Thymus (tissue), 11 donors: ENCODE data around the gene NDUFS4. TPM values are rescaled to one million over a fixed set of nuclear protein-coding genes. Genes with fewer than 3 reads are reported as not detected.
"Not testable (repeated sequence)": the region's sequence is repeated elsewhere in the genome, so short reads cannot be mapped to it uniquely, and the experiment has no call there.

Source experiments
- DNase-seq, 9 donors: peaks; one replicate each; pipeline ENCODE4 v3.0.0-alpha.2; 2013; ENCODE audit warnings: low spot score in 9 of 9, low read depth in 6 of 9, missing footprints in 1 of 9
- H3K27ac ChIP-seq, 2 donors: one replicate each; pipeline ENCODE4 v1.5.1; 2013; ENCODE audit warnings: control low read depth in 1 of 2, low read depth in 1 of 2, low read length in 1 of 2, mild to moderate bottlenecking in 1 of 2, moderate library complexity in 1 of 2
- H3K27me3 ChIP-seq, 2 donors: one replicate each; pipeline ENCODE4 v1.5.1; 2013; ENCODE audit warnings: low read length in 1 of 2; ENCODE audit not compliant: control insufficient read depth in 2 of 2, insufficient read depth in 1 of 2
- H3K36me3 ChIP-seq, 2 donors: one replicate each; pipeline ENCODE4 v1.5.1; 2013; ENCODE audit warnings: low read length in 1 of 2, mild to moderate bottlenecking in 1 of 2, moderate library complexity in 1 of 2; ENCODE audit not compliant: control insufficient read depth in 2 of 2, insufficient read depth in 2 of 2
- H3K4me1 ChIP-seq, 2 donors: one replicate each; pipeline ENCODE4 v1.5.1; 2013; ENCODE audit warnings: low read length in 2 of 2; ENCODE audit not compliant: control insufficient read depth in 2 of 2, insufficient read depth in 2 of 2
- H3K4me3 ChIP-seq, 2 donors: one replicate each; pipeline ENCODE4 v1.5.1; 2013; ENCODE audit warnings: low read length in 2 of 2, control low read depth in 1 of 2, mild to moderate bottlenecking in 1 of 2
- H3K9me3 ChIP-seq, 2 donors: one replicate each; pipeline ENCODE4 v1.5.1; 2013; ENCODE audit warnings: low read length in 1 of 2, mild to moderate bottlenecking in 1 of 2; ENCODE audit not compliant: control insufficient read depth in 2 of 2, insufficient read depth in 1 of 2
- WGBS: extraction: QIAGEN DNeasy Blood & Tissue Kit; methylation state at CpG from one replicate; pipeline ENCODE4 v1.1.7; 2013; 5-methylcytosine and 5-hydroxymethylcytosine counted together
- polyA plus RNA-seq: library from polyadenylated mRNA; stranded (reverse); fragments of 200-250 nt; gene quantifications from one replicate; pipeline ENCODE4 v1.2.3, GENCODE V29; 2013
- total RNA-seq: library from RNA; stranded (reverse); fragments of 120-200 nt; gene quantifications from one replicate; pipeline ENCODE4 v1.2.4, GENCODE V29; 2013
- donor health status: healthy.

Gene NDUFS4
- total and polyA plus RNA-seq, 2 donors, result 96.9 to 122 TPM

GRCh38 chr5:53660573-53660972 lies 100.1 kb downstream of the NDUFS4 start:
- 87% methylated on average over 4 of the region's 4 CpGs for WGBS
- DNase-seq, H3K27me3 ChIP-seq, H3K4me3 ChIP-seq, H3K27ac ChIP-seq, H3K9me3 ChIP-seq, H3K4me1 ChIP-seq, H3K36me3 ChIP-seq: not testable (repeated sequence)

- H3K27me3 ChIP-seq, H3K27ac ChIP-seq, H3K36me3 ChIP-seq, H3K9me3 ChIP-seq, H3K4me3 ChIP-seq, DNase-seq, H3K4me1 ChIP-seq: not testable (repeated sequence)
- 92% methylated on average over 10 of the region's 11 CpGs for WGBS
Observed at GRCh38 chr5:53665313-53665712, 104.9 kb downstream of the NDUFS4 start.

GRCh38 chr5:53667621-53668020 lies 107.2 kb downstream of the NDUFS4 start:
- Histone ChIP-seq H3K9me3 (peaks cover 0 to 6% of the 10 kb centered on the region in 2 donors), H3K27ac (no peak overlapping the region), H3K27me3 (no peaks in the 10 kb centered on the region), H3K36me3 (peaks cover 0 to 6% of the 10 kb centered on the region in 2 donors), H3K4me1 (no peaks in the 10 kb centered on the region), H3K4me3 (no peak overlapping the region)
- no peak for DNase-seq
- 97% methylated on average over 2 of the region's 2 CpGs for WGBS

- Histone ChIP-seq H3K4me1 (no peaks in the 10 kb centered on the region), H3K4me3 (no peak overlapping the region), H3K27me3 (no peaks in the 10 kb centered on the region), H3K9me3 (no peaks in the 10 kb centered on the region), H3K27ac (no peak overlapping the region), H3K36me3 (no peaks in the 10 kb centered on the region)
- no peak for DNase-seq
- 99% methylated on average over 3 of the region's 3 CpGs for WGBS
Observed at GRCh38 chr5:53671447-53671846, 111.0 kb downstream of the NDUFS4 start.

GRCh38 chr5:53674121-53674520 lies 113.7 kb downstream of the NDUFS4 start:
- no peak for DNase-seq
- no peaks in the 10 kb centered on the region for H3K9me3 ChIP-seq
- H3K27ac ChIP-seq, result no peak overlapping the region
- no peak overlapping the region for H3K4me3 ChIP-seq
- H3K36me3 ChIP-seq, result no peaks in the 10 kb centered on the region
- 98% methylated on average over 1 of the region's 1 CpG for WGBS
- H3K27me3 ChIP-seq, result no peaks in the 10 kb centered on the region
- H3K4me1 ChIP-seq, result no peaks in the 10 kb centered on the region

- WGBS, result 93% methylated on average over 3 of the region's 3 CpGs
- Histone ChIP-seq H3K4me3 (no peak overlapping the region), H3K27me3 (no peaks in the 10 kb centered on the region), H3K9me3 (no peaks in the 10 kb centered on the region), H3K27ac (no peak overlapping the region), H3K4me1 (no peaks in the 10 kb centered on the region), H3K36me3 (no peaks in the 10 kb centered on the region)
- DNase-seq, result no peak
Observed at GRCh38 chr5:53677632-53678031, 117.2 kb downstream of the NDUFS4 start.

- no peaks in the 10 kb centered on the region for H3K27me3 ChIP-seq
- 87% methylated on average over 3 of the region's 3 CpGs for WGBS
- no peaks in the 10 kb centered on the region for H3K4me1 ChIP-seq
- H3K4me3 ChIP-seq, result no peak overlapping the region
- no peak overlapping the region for H3K27ac ChIP-seq
- H3K36me3 ChIP-seq, result peaks cover 0 to under 1% of the 10 kb centered on the region in 2 donors
- no peaks in the 10 kb centered on the region for H3K9me3 ChIP-seq
- no peak for DNase-seq
Observed at GRCh38 chr5:53678981-53679660, 118.7 kb downstream of the NDUFS4 start.

GRCh38 chr5:53681079-53681478 lies 120.6 kb downstream of the NDUFS4 start:
- Histone ChIP-seq H3K4me1 (no peaks in the 10 kb centered on the region), H3K4me3 (no peak overlapping the region), H3K27ac (no peak overlapping the region), H3K36me3 (peaks cover 0 to 2% of the 10 kb centered on the region in 2 donors), H3K9me3 (no peaks in the 10 kb centered on the region), H3K27me3 (no peaks in the 10 kb centered on the region)
- WGBS, result 100% methylated on average over 1 of the region's 1 CpG
- DNase-seq, result no peak

GRCh38 chr5:53691014-53691413 lies 130.6 kb downstream of the NDUFS4 start:
- no peaks in the 10 kb centered on the region for H3K9me3 ChIP-seq

More at GRCh38 chr5:53691014-53691413, 130.6 kb downstream of the NDUFS4 start:
- no peaks in the 10 kb centered on the region for H3K36me3 ChIP-seq
- H3K4me1 ChIP-seq, result no peaks in the 10 kb centered on the region
- DNase-seq, result no peak
- no peaks in the 10 kb centered on the region for H3K27me3 ChIP-seq
- no peak overlapping the region for H3K4me3 ChIP-seq
- no peak overlapping the region for H3K27ac ChIP-seq
